WTC11 (cell line): ENCODE data around the gene GPC6. TPM values are rescaled to one million over a fixed set of nuclear protein-coding genes. Genes with fewer than 3 reads are reported as not detected.

Experiments used
- ATAC-seq: fragments of 200-7000 bp; cut with Tn5 transposase; 2 replicates; pipeline ENCODE4 v1.10.0; 2021; ENCODE audit warnings: mild to moderate bottlenecking, moderate library complexity
- CTCF ChIA-PET: fragments of 300-600 bp; sonication (Branson Sonifier 250); formaldehyde crosslinking; loops from one replicate; lab custom pipeline; 2021; ENCODE audit warnings: antibody characterized with exemption; lab: Charles Lee
- POLR2A ChIA-PET: fragments of 350-600 bp; sonication (Branson Sonifier 250); formaldehyde crosslinking; loops from one replicate; lab custom pipeline; 2021; ENCODE audit warnings: antibody characterized with exemption; lab: Charles Lee
- DNase-seq: peaks from one replicate; pipeline ENCODE4 v3.0.0; 2021; ENCODE audit warnings: low spot score
- H3K27ac Mint-ChIP-seq: 2 replicates; pipeline ENCODE4 v1.8.0; 2021; ENCODE audit warnings: mixed read lengths
- H3K27me3 Mint-ChIP-seq: 2 replicates; pipeline ENCODE4 v1.8.0; 2021; ENCODE audit warnings: low read depth, mild to moderate bottlenecking, moderate library complexity, mixed read lengths
- H3K36me3 Mint-ChIP-seq: 2 replicates; pipeline ENCODE4 v1.8.0; 2021; ENCODE audit warnings: mixed read lengths
- H3K4me1 Mint-ChIP-seq: 2 replicates; pipeline ENCODE4 v1.8.0; 2022; ENCODE audit warnings: mixed read lengths
- H3K4me3 Mint-ChIP-seq: 2 replicates; pipeline ENCODE4 v1.8.0; 2021; ENCODE audit warnings: mild to moderate bottlenecking, moderate library complexity, mixed read lengths
- H3K9me3 Mint-ChIP-seq: 2 replicates; pipeline ENCODE4 v1.8.0; 2021; ENCODE audit warnings: mixed read lengths
- ATF3 ChIP-seq: sonication (generic); formaldehyde crosslinking; conservative IDR thresholded peaks from 2 replicates; pipeline ENCODE4 v1.8.1; 2022; ENCODE audit warnings: mild to moderate bottlenecking, missing genetic modification reagents
- CBFB ChIP-seq: sonication (generic); formaldehyde crosslinking; IDR thresholded peaks from 2 replicates; pipeline ENCODE4 v1.8.1; 2022; ENCODE audit warnings: mild to moderate bottlenecking, low read depth, missing genetic modification reagents
- E2F1 ChIP-seq: sonication (generic); formaldehyde crosslinking; IDR thresholded peaks from 2 replicates; pipeline ENCODE4 v1.8.0; 2022; ENCODE audit warnings: mild to moderate bottlenecking, missing genetic modification reagents
- FOXP1 ChIP-seq: sonication (generic); formaldehyde crosslinking; IDR thresholded peaks from 2 replicates; pipeline ENCODE4 v1.8.0; 2022; ENCODE audit warnings: missing genetic modification reagents, mild to moderate bottlenecking, moderate library complexity, borderline replicate concordance
- FOXP4 ChIP-seq: sonication (generic); formaldehyde crosslinking; IDR thresholded peaks from 2 replicates; pipeline ENCODE4 v1.8.0; 2022; ENCODE audit warnings: mild to moderate bottlenecking, missing genetic modification reagents
- HMGA2 ChIP-seq: fragments of 250-450 bp; sonication (Bioruptor Pico); IDR thresholded peaks from 2 replicates; pipeline ENCODE4 v1.4.0; 2021; ENCODE audit warnings: mild to moderate bottlenecking, moderate library complexity
- JAZF1 ChIP-seq: fragments of 250-450 bp; sonication (Bioruptor Pico); IDR thresholded peaks from 2 replicates; pipeline ENCODE4 v1.9.0; 2021; ENCODE audit warnings: moderate library complexity, mild to moderate bottlenecking, inconsistent platforms
- JUN ChIP-seq: sonication (generic); formaldehyde crosslinking; IDR thresholded peaks from 2 replicates; pipeline ENCODE4 v1.8.0; 2023; ENCODE audit warnings: mild to moderate bottlenecking, missing genetic modification reagents
- NR1H2 ChIP-seq: sonication (generic); formaldehyde crosslinking; IDR thresholded peaks from 2 replicates; pipeline ENCODE4 v1.9.0; 2021; ENCODE audit warnings: mild to moderate bottlenecking, moderate library complexity, missing genetic modification reagents
- NR2C2 ChIP-seq: sonication (generic); formaldehyde crosslinking; IDR thresholded peaks from 2 replicates; pipeline ENCODE4 v1.8.0; 2022; ENCODE audit warnings: mild to moderate bottlenecking, missing genetic modification reagents
- USF1 ChIP-seq: sonication (generic); formaldehyde crosslinking; IDR thresholded peaks from 2 replicates; pipeline ENCODE4 v1.8.0; 2022; ENCODE audit warnings: mild to moderate bottlenecking, missing genetic modification reagents
- ZNF138 ChIP-seq: sonication (generic); formaldehyde crosslinking; conservative IDR thresholded peaks from 2 replicates; pipeline ENCODE4 v1.8.1; 2022; ENCODE audit warnings: mild to moderate bottlenecking, moderate library complexity, missing genetic modification reagents
- ZNF263 ChIP-seq: sonication (generic); formaldehyde crosslinking; IDR thresholded peaks from 2 replicates; pipeline ENCODE4 v1.8.1; 2022; ENCODE audit warnings: low read depth, mild to moderate bottlenecking, moderate library complexity, missing genetic modification reagents
- ZNF281 ChIP-seq: sonication (generic); formaldehyde crosslinking; IDR thresholded peaks from 2 replicates; pipeline ENCODE4 v1.8.0; 2023; ENCODE audit warnings: mild to moderate bottlenecking, missing genetic modification reagents
- ZNF317 ChIP-seq: sonication (generic); formaldehyde crosslinking; IDR thresholded peaks from 2 replicates; pipeline ENCODE4 v1.8.1; 2023; ENCODE audit warnings: low read depth, mild to moderate bottlenecking, moderate library complexity, missing genetic modification reagents, borderline replicate concordance
- ZNF512 ChIP-seq: sonication (generic); formaldehyde crosslinking; IDR thresholded peaks from 2 replicates; pipeline ENCODE4 v1.8.1; 2022; ENCODE audit warnings: missing genetic modification reagents, borderline replicate concordance
- ZNF532 ChIP-seq: fragments of 250-450 bp; sonication (Bioruptor Pico); IDR thresholded peaks from 2 replicates; pipeline ENCODE4 v1.9.0; 2021; ENCODE audit warnings: mild to moderate bottlenecking, borderline replicate concordance
- ZNF671 ChIP-seq: fragments of 250-450 bp; sonication (Bioruptor Pico); IDR thresholded peaks from 2 replicates; pipeline ENCODE4 v1.8.0; 2021; ENCODE audit warnings: mild to moderate bottlenecking
- total RNA-seq: library from RNA; stranded (reverse); gene quantifications from 3 replicates; pipeline ENCODE4 v1.2.3, GENCODE V29; 2021

The GPC6 gene
- total RNA-seq, 1 experiment from 2014 or later: 19.5 TPM

- peaks cover 9% of the 10 kb centered on the region for H3K9me3 Mint-ChIP-seq
- H3K36me3 Mint-ChIP-seq: no peaks in the 10 kb centered on the region; the same call in 1 of the 2 replicates
- H3K27ac Mint-ChIP-seq: 0 out of 2 replicates have a peak overlapping the region, but pooled peaks have one; percentile 6
- DNase-seq (no peak), ATAC-seq (no peak)
- POLR2A ChIA-PET: no interaction called here
- H3K4me1 Mint-ChIP-seq: peaks cover 9% of the 10 kb centered on the region; the same call in 1 of the 2 replicates
- CTCF ChIA-PET: no interaction called here
- H3K27me3 Mint-ChIP-seq: no peaks in the 10 kb centered on the region
- H3K4me3 Mint-ChIP-seq: no peak overlapping the region
- TF ChIP-seq ZNF671 (no peak), FOXP1 (CRISPR knock-in tag) (no peak)
Measured at GRCh38 chr13:94063096-94063495, 836.5 kb downstream of the GPC6 start.

- ChIA-PET POLR2A (no interaction called here), CTCF (interaction anchor here (0.6 kb wide), 1 partner anchor 815 kb away, joined by 3 read pairs; no protein-coding TSS in a partner anchor)
- DNase-seq (no peak), ATAC-seq (no peak)
- no peak overlapping the region for H3K27ac Mint-ChIP-seq
- peaks cover 9% of the 10 kb centered on the region; the same call in 1 of the 2 replicates for H3K4me1 Mint-ChIP-seq
- H3K9me3 Mint-ChIP-seq: peaks cover 16% of the 10 kb centered on the region
- TF ChIP-seq ZNF281 (CRISPR knock-in tag) (no peak), NR1H2 (CRISPR knock-in tag) (no peak), ZNF138 (no peak), ZNF532 (no peak), ATF3 (CRISPR knock-in tag) (no peak)
- H3K4me3 Mint-ChIP-seq: no peak overlapping the region
- H3K27me3 Mint-ChIP-seq: no peaks in the 10 kb centered on the region
- H3K36me3 Mint-ChIP-seq: peaks cover 7% of the 10 kb centered on the region; the same call in 1 of the 2 replicates
Measured at GRCh38 chr13:94063848-94064247, 837.2 kb downstream of the GPC6 start.

- no peak for ATAC-seq
- peaks cover 24% of the 10 kb centered on the region for H3K36me3 Mint-ChIP-seq
- H3K27me3 Mint-ChIP-seq: no peaks in the 10 kb centered on the region
- peaks cover 9% of the 10 kb centered on the region; the same call in 1 of the 2 replicates for H3K4me1 Mint-ChIP-seq
- POLR2A ChIA-PET: no interaction called here
- H3K4me3 Mint-ChIP-seq: no peak overlapping the region
- CTCF ChIA-PET: no interaction called here
- no peak for DNase-seq
- no peak overlapping the region for H3K27ac Mint-ChIP-seq
- H3K9me3 Mint-ChIP-seq: peaks cover 35% of the 10 kb centered on the region
- TF ChIP-seq NR2C2 (no peak), E2F1 (CRISPR knock-in tag) (no peak), JAZF1 (no peak), CBFB (no peak), ZNF317 (CRISPR knock-in tag) (no peak), USF1 (CRISPR knock-in tag) (no peak), FOXP4 (no peak), HMGA2 (CRISPR knock-in tag) (no peak), JUN (CRISPR knock-in tag) (no peak), ZNF512 (CRISPR knock-in tag) (no peak), ZNF263 (CRISPR knock-in tag) (no peak)
Measured at GRCh38 chr13:94065741-94066140, 839.1 kb downstream of the GPC6 start.
